AML-193 (cell line): ENCODE measurements around the gene FUT7.
A peak's percentile ranks its signal among the peaks of the same experiment; 100 is the strongest.
"Not testable (repeated sequence)": the region's sequence is repeated elsewhere in the genome, so short reads cannot be mapped to it uniquely, and the experiment has no call there.

ENCODE experiments used
- DNase-seq, 2 experiments: peaks; one replicate each; lab custom pipeline; 2025; lab: John Stamatoyannopoulos, UW

Gene FUT7

DNA sequence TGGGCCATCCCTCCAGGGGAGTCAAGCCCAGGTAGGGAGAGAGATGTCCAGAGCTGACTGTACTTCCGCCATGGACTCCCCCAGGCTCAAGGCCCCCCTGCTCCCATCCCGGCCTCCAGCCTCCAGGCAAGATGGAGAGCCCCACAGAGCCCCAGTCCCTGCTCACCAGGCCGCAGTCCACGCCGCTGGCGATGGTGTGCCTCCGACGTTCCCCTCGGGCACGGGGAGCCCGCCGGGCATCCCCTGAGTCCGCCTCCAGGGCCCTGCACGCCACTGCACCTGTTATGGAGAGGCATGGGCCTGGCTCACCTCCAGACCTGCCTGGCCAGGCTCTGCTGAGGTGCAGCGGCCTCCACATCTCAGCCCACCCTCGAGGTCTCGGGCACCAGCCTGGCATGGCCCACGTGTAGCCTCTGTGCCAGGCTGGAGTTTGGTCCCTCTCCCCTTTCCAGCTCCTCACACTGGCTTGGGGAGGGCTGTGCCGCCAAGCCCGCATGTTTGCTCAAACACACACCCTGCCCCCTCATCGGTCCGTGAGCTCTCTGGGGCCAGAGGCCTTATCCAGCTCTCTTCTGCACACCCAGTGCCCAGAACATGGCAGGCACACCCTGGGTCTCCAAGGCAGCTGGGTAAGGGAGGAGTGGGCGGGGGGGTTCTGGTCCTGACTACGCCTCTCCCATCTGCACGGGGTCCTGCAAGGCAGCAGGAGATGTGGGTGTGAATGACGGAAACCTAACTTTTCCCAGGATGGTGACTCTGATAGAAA, 34.4 kb upstream of the FUT7 start:
- DNase-seq: no peak

DNA sequence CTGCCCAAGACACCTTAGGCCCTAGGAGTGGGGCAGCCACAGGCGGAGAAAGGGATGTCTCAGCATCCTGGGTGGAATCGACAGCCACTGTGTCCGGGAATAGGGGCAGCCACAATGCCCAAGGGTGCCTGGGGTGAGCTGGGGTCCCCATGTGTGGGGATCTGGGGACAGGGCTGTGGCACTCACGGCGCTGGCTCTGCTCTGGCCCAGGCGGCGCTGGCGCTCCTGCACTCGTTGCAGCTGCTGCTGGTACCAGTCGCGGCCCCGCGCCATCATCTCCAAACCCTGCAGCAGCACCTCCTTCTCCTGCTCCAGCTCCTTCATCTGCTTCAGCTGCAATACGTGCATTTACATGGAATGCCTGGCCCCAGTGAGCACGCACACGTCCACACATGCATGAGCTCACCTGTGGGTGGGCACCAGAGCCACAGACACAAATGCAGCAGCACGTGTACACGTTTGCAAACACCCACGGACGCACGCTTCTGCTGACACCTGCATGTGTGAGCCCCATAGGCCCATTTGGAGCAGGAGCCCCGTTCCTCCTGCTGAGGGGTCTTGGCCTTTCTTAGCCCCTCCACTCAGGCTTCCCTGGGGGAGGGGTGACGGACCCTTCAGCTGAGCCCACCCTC, 33.6 kb upstream of the FUT7 start:
- DNase-seq: no peak

DNA sequence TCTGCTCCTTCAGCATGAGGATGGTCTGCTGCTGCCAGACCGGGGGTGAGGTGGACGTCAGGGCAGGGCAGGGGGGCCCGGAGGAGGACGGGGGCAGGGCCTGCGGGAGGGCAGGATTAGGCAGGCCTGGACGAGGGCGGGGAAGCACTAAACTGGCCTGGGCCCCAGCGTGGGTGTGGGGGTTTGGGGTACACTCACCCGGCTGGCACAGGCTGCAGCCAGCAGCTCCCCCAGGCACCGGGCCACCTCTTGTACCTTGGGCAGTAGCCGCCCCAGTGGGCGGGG, 32.9 kb upstream of the FUT7 start:
- no peak for DNase-seq

DNA sequence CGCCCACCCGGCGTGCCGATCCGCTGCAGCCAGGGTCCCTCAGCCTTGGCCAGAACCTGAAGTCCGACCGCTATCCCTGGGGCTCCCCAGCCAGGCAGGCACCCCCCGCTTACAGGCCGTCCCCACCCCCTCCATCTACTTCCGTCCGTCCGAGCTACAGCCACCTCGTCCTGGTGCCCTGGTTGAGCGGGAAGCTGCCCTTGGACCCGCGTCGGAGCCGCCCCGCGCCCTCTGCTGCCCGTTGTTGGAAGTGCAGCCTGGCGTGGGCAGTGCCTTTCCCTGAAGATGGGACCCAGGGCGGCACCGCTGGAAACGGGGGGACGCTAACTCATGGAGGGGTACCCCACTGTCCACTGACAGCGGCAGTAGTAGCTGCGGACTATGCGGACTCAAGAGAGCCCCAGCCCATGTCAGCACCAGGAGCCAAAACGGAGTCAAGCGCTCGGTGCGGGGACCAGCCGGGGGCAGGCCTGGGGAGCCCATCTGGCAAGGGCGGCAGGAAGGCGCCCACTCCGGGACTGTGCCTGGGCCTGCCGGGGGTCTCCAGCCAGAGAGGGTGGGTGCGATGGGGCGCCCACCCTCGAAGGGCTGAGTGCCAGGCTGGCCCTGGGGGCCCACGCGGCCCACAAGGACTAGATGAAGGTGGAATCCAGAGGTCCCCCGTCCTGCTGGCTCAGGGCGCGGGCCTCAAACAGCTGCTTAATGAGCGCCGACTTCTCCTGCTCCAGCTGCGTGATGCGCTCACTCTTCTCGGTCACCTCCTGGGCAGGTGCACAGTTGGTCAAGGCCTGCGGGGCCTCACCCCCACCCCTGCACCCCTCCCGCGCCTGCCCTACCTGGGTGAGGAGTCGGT, 32.4 kb upstream of the FUT7 start:
- DNase-seq: peak; percentile 16 to 32

DNA sequence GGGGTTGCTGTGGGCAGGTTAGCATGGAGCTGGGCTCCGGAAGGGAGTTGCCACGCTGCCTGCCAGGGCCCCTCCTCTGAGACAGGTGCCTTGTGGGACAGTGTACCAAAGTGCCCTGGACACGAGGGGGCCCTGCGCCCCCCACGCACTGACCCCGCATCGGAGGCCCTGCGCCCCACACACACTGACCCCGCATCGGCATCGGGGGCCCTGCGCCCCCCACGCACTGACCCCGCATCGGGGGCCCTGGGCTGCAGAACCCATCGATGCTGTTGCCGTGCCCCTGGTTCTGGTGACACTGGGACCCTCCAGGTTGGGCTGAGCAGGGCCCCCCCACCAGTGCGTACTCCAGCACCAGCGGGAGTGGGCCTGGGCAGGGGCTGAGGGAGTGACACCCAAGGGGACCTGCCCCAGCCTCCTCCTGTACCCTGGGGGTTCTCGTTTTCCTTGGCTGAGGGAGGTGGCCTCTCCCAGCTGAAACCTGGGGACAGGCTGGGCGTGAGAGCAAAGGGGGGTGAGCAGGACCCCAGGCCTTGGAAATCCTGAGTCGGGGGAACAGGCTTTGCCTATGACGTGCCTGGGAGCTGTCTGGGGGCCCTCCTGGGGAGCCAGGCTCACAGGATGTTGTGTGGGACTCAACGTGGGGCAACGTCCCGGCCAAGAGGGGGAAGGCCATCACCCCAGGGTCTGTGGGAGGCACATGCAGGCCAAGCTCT, 31.6 kb upstream of the FUT7 start:
- no peak for DNase-seq

DNA sequence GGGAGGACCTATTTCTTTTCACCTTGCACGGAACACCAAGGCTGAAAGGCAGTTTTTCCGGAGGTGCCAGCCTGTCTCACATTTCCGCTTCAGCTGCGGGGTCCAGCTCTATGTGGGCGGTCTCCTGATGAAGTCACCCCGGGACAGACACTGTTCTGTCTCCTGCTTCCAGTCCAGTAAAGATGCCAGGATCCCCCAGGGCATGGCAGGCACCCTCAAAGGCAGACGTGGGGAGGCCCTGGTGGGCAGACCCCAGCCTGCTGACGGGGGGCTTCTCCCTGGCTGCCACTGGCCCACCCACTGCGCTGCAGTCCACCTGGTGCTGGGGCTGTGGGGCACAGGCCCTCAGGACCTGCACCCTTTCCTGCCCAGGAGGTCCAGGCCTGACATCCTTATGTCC, 30.9 kb upstream of the FUT7 start:
- not testable (repeated sequence) for DNase-seq

DNA sequence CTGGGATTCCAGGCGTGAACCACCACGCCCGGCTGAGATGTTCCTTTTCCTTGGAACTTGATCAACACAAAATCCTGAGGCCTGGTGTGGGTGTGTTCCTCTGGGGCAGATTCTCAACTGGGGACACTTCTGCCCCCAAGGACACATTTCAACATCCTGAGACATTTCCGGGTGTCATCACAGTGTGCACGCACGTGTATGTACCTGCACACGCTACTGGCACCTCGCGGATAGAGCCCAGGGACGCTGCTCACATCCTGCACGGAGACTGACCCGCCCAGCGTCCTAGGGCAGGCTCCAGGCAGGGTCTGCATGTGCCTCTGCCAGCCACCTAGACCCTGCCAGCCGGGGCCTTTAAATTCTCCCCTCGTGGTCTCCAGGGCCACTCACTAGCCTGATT, 30.5 kb upstream of the FUT7 start:
- DNase-seq: no peak

DNA sequence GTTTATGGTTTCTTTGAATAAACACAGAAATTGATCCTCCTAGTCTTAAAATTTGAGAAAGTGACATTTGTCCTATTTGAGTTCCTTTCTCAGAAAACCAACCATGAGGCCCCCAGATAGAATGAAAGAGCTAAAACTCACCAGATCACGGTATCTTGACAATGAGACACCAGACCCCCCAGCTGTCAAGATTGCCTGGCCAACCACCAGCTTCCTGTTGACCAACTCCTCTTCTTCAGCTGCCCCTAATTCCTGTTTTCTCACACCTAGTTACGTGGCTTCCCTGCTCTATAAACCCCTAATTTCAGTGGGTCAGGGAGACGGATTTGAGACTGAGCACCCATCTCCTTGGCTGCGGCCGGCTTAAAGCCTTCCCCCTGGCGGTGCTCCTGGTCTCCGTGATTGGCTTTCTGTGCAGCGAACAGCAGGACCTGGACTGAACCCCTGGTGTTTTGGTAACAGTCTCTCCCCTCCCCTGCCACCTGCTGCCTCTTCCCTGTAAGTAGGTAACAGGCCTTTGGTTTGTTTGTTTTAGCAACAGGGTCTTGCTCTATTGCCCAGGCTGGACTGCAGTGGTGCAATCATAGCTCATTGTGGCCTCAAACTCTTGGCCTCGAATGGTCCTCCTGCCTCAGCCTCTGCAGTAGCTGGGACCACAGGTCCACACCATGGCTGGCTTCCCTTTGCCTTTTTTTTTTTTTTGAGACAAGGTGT, 26.8 kb upstream of the FUT7 start:
- no peak for DNase-seq

DNA sequence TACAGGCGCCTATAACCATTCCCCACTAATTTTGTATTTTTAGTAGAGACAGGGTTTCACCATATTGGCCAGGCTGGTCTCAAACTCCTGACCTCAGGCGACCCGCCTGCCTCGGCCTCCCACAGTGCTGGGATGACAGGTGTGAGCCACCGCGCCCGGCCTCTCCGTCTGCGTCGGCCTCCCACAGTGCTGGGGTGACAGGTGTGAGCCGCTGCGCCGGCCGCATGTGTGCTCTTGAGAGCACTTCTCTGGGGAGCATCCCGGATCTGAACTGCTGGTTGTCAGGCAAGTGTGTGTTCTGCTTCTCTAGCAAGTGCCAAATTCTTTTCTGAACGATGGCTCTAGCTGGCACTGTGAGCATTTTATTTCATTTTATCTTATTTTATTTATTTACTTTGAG, 25.7 kb upstream of the FUT7 start:
- no peak for DNase-seq

DNA sequence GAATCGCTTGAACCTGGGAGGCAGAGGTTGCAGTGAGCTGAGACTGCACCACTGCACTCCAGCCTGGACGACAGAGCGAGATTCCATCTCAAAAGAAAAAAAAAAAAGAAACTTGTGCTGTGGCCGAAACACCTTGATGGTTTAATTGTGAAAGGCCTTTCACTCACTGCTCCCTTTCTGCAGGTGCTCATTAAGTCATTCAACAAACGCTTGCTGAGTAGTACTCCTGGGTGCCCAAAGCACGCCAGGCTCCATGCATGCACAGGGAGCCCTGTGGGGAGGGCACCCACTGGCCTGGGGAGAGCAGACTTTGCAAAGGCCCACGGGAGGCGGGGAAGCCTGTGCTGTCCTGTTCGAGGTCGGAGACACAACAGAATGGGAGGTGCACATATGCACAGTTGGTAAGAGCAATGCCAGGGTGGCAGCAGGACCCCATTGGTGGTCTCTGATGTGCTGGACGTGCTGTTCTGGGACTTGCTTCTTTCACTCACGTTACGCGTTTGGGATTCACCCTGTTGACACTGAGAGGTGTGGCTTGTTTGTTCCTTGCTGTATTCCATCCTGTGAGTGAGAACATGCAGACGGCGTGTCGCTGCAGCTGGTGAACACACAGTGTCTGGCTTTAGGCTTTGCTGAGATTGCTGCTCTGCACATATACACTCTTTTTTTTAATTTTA, 25.0 kb upstream of the FUT7 start:
- no peak for DNase-seq

DNA sequence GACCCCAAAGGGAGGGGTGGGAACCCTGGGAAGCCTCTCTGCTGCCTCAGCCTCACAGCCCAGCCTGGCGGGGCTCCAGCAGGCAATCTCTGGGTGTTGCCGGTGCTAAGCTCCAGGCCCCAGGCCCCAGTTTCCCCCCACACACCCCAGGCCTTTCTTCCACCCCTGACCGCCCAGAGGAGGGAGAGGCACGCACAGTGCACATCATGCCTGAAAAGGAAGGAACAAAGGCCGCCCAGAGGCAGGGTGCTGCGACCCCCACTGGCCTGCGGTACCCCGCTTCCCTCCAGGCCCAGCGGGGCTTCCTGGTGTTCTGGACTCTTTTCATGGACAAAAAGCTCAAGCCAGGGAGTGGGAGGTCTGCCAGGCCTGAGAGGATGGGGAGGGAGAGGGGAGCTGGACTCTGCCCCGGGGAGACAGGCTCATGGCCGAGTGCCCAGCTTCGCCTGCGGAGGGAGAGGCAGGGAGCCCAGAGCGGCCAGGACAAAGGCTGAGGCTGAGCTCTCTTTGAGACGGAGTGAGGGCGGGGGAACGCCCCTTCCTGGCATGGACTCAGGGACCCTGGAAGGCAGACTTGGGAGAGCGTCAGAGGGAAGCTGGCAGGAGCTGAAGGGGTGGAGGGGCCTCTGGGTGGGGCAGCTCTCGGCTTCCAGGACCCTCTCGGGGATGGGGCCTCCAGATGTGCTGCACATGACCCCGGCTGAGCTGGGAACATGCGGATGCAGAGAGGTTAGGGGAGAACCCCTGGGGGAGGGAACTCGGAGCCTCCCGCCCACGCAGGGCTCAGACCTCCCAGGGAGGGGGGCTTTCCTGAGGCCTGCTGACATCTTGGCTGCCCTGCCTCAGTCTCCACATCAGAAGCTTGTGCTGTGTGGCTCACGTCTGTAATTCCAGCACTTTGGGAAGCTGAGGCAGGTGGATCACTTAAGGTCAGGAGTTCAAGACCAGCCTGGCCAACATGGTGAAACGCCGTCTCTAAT, 23.8 kb upstream of the FUT7 start:
- DNase-seq: no peak

DNA sequence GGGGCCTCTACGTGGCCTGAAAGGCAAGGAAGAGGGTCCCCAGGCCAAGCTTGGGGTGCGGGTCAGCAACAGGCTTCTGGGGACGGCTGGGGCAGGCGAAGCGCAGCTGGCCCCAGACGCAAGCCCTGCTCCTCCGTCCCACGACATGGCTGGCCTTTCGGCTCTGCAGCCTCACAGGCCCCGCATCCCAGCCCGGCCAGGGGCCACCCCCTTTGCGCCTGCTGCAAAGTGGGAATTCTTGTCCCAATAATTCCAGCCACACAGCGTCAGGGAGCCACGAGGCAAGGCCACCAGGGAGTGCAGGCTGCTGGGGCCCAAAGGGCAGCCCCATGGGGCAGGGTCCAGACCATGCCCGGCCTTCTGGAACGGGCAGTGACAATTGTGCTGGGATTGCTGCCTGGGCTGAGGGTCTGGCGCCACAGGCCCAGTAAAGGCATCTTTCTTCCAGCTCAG, 23.1 kb upstream of the FUT7 start:
- DNase-seq: no peak

DNA sequence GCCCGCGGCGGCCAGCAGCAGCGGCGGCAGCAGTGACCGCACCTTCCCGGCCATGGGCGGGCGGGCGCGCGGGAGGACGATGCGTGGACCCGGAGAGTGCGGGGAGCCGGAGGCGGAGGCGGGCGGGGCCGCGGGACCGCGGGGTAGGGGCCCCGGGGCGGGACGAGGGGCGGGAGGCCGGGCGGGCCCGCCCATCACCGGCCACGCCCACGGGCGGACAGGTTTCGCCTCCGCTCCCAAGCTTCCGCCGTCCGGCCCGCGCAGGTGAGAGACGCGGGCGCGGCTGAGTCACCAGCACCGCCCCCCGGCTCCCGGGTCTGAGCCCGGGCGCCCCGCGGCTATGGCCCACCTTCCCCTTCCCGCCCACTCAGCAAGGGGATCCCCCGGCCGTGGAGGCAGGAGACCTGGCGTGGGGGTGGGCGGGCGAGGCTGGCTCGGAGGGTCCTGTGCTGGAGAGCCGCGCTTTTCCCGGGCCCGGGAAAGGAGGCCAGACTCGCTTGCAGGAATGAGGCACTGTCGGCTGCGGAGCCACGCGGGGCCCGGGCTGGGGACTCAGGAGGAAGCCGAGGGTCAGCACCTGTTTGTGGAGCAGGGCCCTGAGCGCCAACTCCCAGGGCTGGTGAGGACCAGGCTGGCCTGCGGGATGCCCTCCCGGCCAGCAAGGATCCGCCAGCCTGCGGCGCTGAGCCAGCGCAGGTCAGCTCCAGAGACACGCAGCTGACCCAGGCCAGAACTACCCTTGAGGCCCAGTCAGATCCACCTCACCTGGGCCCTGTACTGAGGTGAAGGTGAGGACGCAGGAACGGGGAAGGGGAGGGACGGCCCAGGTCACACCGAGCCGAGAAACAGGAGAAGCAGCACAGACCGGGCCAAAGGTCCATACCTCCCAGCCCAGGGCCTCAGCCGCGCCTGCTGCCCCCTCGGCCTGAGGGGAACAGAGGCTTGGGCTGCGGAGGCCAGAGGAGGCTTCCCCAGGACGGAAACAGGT, 22.4 kb upstream of the FUT7 start, which contains the start of gene ENTPD2:
ENTPD2 (minus strand) TSS at position 118 of the 988 bp plus-strand sequence; CDS start at position 54, 64 bp downstream.
- no peak for DNase-seq

DNA sequence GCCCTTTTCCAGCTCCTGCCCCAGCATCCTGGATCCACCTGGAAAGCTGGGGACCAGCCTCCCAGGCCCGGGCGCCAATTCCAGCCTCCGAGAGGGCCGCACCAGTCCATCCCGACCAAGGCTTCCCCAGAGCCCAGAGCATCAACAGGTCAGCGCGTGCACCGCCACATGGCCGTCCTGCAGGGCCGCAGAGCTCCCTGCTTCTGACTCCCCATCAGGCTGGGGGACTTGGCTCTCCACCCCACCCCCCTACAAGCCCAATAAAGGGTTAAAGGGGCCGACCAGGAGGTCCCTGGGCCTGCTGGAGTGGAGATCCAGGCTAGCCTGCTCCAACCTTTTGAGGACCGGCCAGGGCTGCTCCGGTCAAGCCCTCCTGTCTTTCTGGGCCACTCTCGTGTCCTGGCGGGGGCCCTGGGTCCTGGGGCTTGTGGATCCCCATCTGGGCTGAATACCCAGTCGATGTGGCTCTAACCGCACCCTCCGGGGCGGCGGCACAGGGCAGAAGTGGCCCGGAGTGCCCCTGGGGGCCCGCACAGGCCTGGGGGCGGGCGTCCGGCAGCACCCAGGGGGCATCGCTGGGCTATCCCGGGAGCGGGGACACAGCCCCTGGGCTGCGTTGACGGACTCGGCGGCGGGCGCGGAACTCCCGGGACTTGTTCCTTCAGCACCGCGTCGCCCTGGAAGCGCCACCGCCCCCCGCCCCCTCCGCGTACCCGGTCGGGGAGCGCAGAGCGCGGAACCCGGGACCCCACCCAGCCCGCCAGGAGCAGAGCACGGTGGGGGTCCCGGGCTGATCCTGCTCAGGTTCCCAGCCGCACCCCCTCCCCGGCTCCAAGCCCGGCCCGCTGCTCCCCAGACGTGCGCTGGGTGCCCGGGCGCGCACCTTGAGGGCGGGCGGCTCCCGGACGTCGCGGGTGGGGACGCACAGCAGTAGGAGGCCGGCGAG, 21.4 kb upstream of the FUT7 start:
- no peak for DNase-seq

DNA sequence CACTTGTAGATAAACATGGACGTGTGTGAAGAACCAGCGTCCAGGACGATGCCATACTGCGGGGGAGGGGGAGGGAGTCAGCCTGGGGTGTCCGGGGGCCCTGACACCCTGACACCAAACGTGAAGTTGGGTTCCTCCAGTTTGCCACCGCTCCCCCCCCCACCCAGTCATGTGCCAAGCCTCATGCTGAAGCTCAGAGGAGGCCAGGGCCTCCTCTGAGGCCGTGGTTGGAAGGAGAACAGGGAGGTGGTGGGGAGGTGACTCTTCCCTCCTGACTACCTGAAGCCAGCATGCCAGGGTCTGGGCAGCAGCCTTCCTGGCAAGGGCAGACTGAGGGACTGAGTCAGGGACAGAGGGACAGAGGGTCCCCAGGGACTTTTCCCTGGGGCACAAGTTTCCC, 20.4 kb upstream of the FUT7 start:
- DNase-seq: no peak

DNA sequence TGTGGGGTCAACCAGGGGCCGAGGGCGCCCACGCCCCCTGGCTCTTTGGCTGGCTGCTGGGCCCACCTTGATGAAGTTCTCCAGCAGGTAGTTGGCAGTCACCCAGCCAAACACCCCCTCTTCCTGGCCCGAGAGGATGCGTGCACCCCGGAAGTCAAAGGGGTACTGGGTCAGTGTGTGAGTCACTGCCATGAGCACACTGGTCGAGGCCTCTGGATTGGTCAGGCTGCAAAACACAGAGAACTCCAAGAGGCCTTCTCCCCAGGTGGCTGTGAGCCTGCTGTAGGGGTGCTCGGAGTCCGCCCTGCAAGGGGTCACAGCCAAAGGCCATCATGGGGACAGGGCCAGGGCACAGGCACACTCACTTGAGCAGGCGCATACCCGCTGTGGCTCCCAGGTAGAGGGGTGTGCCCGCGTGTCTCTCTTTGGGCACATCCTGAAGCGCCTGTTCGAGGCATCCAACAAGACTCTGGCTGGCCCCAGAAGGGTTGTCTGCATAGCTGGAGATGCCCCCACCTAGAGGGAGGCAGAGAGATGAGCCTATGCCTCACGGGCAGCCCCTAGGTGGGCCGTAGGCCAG, 19.3 kb upstream of the FUT7 start:
- no peak for DNase-seq

DNA sequence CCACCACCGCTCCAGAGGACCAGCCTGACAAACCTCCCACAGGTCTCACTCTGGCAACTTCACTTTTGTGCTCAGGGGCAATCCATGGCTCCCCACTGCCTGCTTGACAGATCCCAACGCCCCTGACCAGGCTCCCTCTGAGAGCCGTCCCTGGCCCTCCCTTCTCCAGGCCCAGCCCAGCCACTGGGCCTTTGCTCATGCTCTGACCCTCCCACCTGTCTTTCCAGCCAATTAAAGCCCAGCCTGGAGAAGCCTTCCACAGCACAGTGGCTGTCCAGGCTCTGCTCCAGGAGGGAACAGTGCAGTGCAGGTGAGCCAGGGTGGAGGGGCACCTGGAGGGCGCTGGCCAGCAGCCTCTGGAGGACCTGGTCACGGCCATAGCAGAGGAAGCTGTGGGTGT, 18.7 kb upstream of the FUT7 start:
- no peak for DNase-seq
